ENCODE results near the gene ARAP3. TPM values are rescaled to one million over a fixed set of nuclear protein-coding genes. Genes with fewer than 3 reads are reported as not detected.

The ARAP3 gene
- total RNA-seq, 2 experiments from 2014 or later: 13.6 to 13.9 TPM

DNA sequence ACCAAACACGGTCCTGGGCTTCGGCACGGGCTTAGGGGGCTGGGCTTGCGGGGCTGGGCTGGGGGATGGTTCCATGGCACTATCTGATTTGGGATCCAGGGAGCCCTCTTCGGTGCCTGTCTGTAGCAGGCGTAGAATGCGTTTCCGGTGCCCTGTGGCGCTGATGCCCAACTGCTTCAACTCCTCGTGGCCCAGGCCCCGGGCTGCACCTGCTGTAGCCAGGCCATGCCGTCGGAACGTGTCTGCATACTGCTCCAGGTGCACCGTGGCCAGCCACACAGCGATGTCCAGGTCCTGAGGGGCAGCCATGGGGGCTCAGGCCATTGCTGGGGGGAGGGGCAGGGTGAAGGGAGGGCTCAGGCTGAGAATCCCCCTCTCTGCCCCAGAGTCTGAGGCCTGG is 1.9 kb downstream of the ARAP3 start:
- no peak overlapping the region for H3K4me3 Mint-ChIP-seq

DNA sequence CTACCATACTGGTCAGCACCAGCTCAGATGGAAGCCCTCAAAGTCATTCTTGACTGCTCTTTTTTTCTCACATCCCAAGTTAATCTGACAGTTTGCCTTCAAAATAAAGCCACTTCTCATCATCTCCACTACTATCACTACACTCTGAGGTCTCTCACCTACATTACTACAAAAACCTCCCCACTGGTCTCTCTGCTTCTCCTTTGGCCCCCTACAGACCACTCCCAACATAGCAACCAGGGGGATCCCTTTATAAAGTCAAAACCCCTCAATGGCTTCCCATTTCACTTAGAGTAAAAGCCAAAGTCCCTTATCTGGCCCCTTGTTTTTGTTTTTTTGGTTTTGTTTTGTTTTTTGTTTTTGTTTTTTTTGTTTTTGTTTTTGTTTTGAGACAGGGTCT is 4.6 kb downstream of the ARAP3 start:
- ChIA-PET POLR2A (no interaction called here), CTCF (interaction anchor here (1.5 kb wide), 1 partner anchor 10 kb away, joined by 4 read pairs; no protein-coding TSS in a partner anchor)
- H3K9me3 Mint-ChIP-seq: no peaks in the 10 kb centered on the region
- DNase-seq: no peak
- H3K4me3 Mint-ChIP-seq: no peak overlapping the region
- no peak overlapping the region for H3K27ac Mint-ChIP-seq
- peaks cover 6% of the 10 kb centered on the region for H3K27me3 Mint-ChIP-seq
- peaks cover 20% of the 10 kb centered on the region for H3K4me1 Mint-ChIP-seq
- H3K36me3 Mint-ChIP-seq (ENCODE audit: low read depth): peaks cover 5% of the 10 kb centered on the region

More for the DNA sequence above, 1.9 kb downstream of the ARAP3 start:
- ChIA-PET CTCF (no interaction called here), POLR2A (no interaction called here)
- Mint-ChIP-seq H3K27ac (no peak overlapping the region), H3K36me3 (ENCODE audit: low read depth) (peaks cover 5% of the 10 kb centered on the region), H3K27me3 (peaks cover 5% of the 10 kb centered on the region), H3K9me3 (no peaks in the 10 kb centered on the region), H3K4me1 (peaks cover 39% of the 10 kb centered on the region)
- DNase-seq: no peak

DNA sequence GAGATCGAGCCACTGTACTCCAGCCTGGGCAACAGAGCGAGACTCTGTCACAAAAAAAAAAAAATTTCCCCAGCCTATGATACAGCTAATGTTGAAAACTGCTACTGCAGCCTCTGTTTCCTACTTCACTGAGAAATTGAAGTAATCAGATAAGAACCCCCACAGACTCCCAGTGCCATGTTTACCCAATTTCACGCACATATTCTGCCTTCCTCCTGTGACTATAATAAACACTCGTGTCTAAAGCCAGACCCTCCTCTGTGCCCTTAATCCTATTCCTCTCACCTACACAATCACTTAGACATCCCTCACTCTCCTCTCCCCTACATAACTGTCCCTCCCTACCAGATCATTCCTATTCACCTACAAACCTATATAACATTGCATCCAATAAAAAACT is 6.4 kb downstream of the ARAP3 start:
- CTCF ChIA-PET: interaction anchor here (0.8 to 1.0 kb wide), 2 partner anchors 11 kb away, joined by 3 to 5 read pairs; no protein-coding TSS in a partner anchor

DNA sequence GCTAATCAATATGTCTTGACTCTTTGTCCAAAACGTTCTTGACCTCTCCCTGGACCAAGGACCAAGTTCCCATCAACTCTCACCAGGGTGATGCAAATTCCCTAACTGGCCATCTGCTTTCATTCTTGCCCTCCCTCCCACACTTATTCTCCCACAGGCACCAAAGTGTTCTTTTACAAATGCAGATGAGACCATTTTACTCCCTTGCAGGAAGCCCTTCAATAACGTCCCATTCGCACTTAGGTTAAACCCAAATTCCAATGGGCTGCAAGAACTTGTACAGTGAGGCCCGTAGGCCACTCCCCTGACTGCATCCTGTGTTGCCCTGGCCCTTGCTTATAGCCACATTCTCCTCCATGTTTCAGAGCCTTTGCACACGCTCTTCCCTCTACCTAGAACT is 7.3 kb downstream of the ARAP3 start:
- POLR2A ChIA-PET: interaction anchor here (1.5 kb wide), 1 partner anchor 9 kb away, joined by 3 read pairs; no protein-coding TSS in a partner anchor
- CTCF ChIA-PET: interaction anchor here (0.8 to 1.3 kb wide), 2 partner anchors 10 kb away, joined by 3 read pairs; no protein-coding TSS in a partner anchor
- H3K36me3 Mint-ChIP-seq (ENCODE audit: low read depth): peaks cover 5% of the 10 kb centered on the region
- H3K27ac Mint-ChIP-seq: no peak overlapping the region
- H3K4me1 Mint-ChIP-seq: peaks cover 4% of the 10 kb centered on the region
- no peak overlapping the region for H3K4me3 Mint-ChIP-seq
- no peaks in the 10 kb centered on the region for H3K9me3 Mint-ChIP-seq
- no peak for DNase-seq
- H3K27me3 Mint-ChIP-seq: peaks cover 6% of the 10 kb centered on the region

More for the DNA sequence above, 6.4 kb downstream of the ARAP3 start:
- H3K9me3 Mint-ChIP-seq: no peaks in the 10 kb centered on the region
- peaks cover 6% of the 10 kb centered on the region for H3K27me3 Mint-ChIP-seq
- H3K36me3 Mint-ChIP-seq (ENCODE audit: low read depth): peaks cover 5% of the 10 kb centered on the region
- no peak overlapping the region for H3K27ac Mint-ChIP-seq
- DNase-seq: no peak
- H3K4me1 Mint-ChIP-seq: peaks cover 7% of the 10 kb centered on the region
- no peak overlapping the region for H3K4me3 Mint-ChIP-seq
- POLR2A ChIA-PET: interaction anchor here (1.5 kb wide), 1 partner anchor 10 kb away, joined by 3 read pairs; no protein-coding TSS in a partner anchor

DNA sequence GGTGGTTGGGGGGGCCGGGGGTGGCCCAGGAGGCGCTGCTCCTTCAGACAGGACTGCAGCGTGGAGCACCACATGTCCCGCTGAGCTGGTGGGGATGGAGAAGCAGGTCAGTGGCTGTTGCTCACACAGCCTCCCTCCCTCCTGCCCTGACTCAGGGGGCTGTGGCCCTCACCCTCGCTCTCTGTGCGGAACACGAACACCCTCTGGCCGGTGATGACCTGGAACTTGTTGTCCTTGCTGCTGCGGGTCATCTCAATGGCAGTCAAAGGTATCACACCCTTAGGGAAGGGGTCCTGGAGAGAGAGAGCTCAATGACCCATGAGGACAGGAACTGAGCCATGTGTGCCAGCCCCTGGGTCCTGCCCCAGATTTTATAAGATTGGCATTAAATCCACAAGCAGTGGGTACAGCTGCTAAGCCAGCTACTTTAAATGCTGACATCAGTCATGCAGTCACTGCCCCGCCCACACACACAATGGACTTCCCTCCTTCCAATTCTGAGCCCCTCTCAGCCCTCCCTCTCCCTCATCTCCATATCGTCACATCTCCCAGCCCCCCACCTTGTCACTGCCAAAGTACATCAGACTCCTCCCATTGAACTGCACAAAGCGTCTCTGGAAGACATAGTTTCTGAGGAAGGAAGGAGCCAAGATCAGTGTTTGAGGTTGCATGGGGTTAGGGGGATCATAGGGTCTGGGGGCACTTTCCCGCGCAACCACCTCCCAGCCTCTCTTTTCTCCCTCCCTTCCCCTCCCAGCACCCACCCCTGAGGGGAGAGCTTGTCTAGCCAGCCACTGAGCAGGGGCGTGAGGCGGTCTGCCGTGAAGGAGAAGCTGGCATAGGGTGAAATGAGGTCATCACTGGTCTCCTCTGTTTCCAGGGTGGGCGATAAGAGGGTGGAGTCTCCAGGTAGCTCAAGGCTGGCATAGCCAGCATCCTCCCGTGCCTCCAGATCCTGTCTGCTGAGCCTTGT is 8.9 kb downstream of the ARAP3 start:
- ChIA-PET CTCF (interaction anchor here (0.6 to 12.1 kb wide), 3 partner anchors 8 to 206 kb away, joined by 3 to 67 read pairs (median 3); no protein-coding TSS in a partner anchor), POLR2A (no interaction called here)
- DNase-seq: no peak
- H3K27ac Mint-ChIP-seq: no peak overlapping the region
- H3K4me3 Mint-ChIP-seq: no peak overlapping the region
- no peaks in the 10 kb centered on the region for H3K9me3 Mint-ChIP-seq
- H3K27me3 Mint-ChIP-seq: peaks cover 2% of the 10 kb centered on the region
- H3K4me1 Mint-ChIP-seq: no peaks in the 10 kb centered on the region
- H3K36me3 Mint-ChIP-seq (ENCODE audit: low read depth): no peaks in the 10 kb centered on the region

DNA sequence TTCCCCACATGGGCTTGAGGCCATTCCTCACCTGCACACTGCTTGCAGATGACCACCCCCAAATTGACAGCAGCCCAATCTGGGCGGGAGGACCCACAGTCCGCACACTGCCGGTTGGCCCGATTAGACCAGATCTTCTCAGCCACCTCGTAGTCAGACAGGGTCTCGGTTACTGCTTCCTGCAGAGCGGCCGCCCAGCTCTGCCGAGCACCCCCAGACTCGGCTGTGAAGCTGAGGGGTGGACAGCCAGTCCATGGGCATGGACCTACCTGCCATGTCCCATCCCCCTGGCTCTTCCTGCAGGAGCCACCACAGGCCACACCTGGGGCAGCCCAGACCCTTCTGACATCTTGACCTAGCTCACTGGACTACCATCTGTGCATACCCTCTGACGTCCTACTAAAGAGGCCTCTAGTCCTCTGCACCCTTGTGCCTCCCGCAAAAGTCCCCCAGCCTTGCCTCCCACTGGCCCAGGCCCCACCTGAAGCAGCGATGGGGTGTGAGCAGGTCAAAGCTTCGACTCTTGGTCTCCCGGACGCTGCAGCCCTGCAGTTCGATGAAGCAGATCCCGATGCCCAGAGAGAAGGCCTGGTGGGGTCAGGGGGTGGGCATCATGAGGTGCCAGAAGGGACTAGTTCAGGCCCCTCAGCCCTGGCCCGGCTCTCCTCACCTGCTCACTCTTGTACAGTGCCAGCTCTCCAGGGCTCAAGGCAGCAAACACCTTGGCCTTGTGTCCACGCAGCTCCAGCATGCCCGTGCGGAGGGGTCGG is 9.8 kb downstream of the ARAP3 start:
- ChIA-PET CTCF (interaction anchor here (0.6 to 12.1 kb wide), 2 partner anchors 20 to 207 kb away, joined by 3 to 67 read pairs; no protein-coding TSS in a partner anchor), POLR2A (interaction anchor here (2.0 to 3.1 kb wide), 2 partner anchors 11 to 251 kb away, joined by 5 to 13 read pairs; partner anchors contain the start of genes ARAP3 and DELE1)

GRCh38 chr5:141669520-141669919 is 12.5 kb downstream of the ARAP3 start:
- H3K36me3 Mint-ChIP-seq (ENCODE audit: low read depth): no peaks in the 10 kb centered on the region
- no peak for DNase-seq
- H3K4me3 Mint-ChIP-seq: no peak overlapping the region
- no peaks in the 10 kb centered on the region for H3K9me3 Mint-ChIP-seq
- H3K4me1 Mint-ChIP-seq: peaks cover 5% of the 10 kb centered on the region
- no peaks in the 10 kb centered on the region for H3K27me3 Mint-ChIP-seq
- ChIA-PET CTCF (interaction anchor here (0.7 to 12.1 kb wide), 10 partner anchors 10 to 291 kb away, joined by 3 to 67 read pairs (median 4); partner anchors contain the start of gene DELE1), POLR2A (interaction anchor here (1.2 to 3.1 kb wide), 3 partner anchors 14 to 272 kb away, joined by 3 to 13 read pairs (median 3); partner anchors contain the start of gene ARAP3)
- no peak overlapping the region for H3K27ac Mint-ChIP-seq

More for the DNA sequence above, 9.8 kb downstream of the ARAP3 start:
- no peak for DNase-seq
- Mint-ChIP-seq H3K4me3 (no peak overlapping the region), H3K27ac (no peak overlapping the region), H3K27me3 (peaks cover 2% of the 10 kb centered on the region), H3K9me3 (no peaks in the 10 kb centered on the region), H3K36me3 (ENCODE audit: low read depth) (no peaks in the 10 kb centered on the region), H3K4me1 (no peaks in the 10 kb centered on the region)

DNA sequence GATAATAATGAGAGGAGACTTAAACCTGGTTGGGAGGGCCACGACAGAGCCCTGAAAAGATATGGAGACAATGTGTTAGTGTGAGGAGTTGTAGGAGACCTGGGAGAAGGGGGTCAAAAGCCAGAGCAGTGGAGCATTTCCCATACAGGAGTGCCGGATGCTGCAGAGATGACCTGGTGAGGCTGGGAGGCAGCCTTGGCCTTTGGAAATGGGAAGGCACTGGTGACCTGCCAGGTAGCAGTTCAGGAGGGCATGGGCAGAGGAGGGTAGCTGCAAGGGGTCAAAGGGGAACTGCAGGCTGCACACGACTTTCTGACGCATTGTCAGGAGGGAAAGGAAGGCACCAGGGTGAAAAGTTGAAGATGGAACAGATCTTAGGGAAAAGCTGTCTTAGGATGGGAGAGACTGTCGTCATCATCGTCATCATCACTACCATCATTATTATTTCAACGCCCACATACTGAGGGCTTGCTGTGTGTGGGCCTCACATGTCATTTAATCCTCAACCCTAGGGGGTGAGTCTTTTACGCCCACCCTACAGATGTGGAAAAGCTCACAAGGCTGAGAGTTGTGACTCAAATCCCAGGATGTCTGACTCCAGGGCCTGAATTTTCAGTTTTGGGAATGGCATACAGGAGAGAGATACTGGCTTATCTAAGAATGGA is 13.3 kb downstream of the ARAP3 start:
- Mint-ChIP-seq H3K4me3 (no peak overlapping the region), H3K27me3 (no peaks in the 10 kb centered on the region), H3K4me1 (peaks cover 5% of the 10 kb centered on the region), H3K27ac (no peak overlapping the region), H3K9me3 (no peaks in the 10 kb centered on the region), H3K36me3 (ENCODE audit: low read depth) (no peaks in the 10 kb centered on the region)
- ChIA-PET POLR2A (interaction anchor here (1.2 to 3.1 kb wide), 3 partner anchors 14 to 272 kb away, joined by 3 to 13 read pairs (median 3); partner anchors contain the start of gene ARAP3), CTCF (interaction anchor here (0.8 to 12.1 kb wide), 9 partner anchors 10 to 292 kb away, joined by 3 to 67 read pairs (median 4); partner anchors contain the start of gene DELE1)
- no peak for DNase-seq

DNA sequence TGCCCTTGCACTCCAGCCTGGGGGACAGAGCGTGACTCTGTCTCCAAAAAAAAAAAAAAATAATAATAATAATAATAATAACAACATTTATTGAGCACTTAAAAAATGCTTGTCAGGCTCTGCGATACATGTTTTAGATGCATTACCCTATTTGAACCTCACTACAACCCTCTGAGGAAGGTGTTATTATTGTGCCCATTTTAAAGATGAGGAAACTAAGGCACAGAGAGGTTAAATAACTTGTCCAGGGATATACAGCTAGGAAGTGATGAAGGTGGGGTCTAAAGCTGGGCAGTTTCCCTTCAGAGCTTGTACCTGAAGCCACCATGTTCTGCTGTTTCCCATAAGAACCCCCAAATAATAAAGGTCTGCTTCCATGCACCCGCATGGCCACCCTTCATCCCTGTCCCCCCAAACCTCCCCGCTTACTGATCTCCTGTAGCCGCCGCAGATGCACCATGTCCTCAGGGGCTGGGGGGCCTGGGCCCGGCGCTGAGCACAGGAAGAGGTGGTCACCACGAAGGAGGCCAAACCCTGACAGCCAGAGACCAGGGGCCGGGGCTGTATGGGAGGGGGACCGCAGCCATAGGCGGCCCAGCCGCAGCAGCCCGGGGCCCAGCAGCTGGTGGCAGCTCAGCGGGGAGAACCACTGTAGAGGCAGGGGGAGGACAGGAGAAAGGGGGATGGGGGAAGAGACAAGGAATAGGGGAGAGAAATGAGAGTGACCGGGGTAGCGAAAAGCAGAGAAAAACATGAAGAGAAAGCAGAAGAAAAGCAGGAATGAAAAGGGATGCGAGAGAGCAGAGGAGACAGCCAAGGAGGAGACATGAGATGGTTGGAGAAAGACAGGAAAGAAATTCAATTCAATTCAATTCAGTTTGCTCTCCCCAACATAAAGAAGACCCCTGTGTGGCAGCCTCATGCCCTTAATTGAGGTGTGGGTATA is 15.8 kb downstream of the ARAP3 start:
- DNase-seq: no peak
- H3K36me3 Mint-ChIP-seq (ENCODE audit: low read depth): no peaks in the 10 kb centered on the region
- ChIA-PET POLR2A (interaction anchor here (0.7 to 1.4 kb wide), 3 partner anchors 9 to 295 kb away, joined by 3 to 4 read pairs (median 3); no protein-coding TSS in a partner anchor), CTCF (interaction anchor here (0.7 to 12.1 kb wide), 7 partner anchors 26 to 295 kb away, joined by 3 to 67 read pairs (median 4); partner anchors contain the start of gene PCDH1)
- H3K27ac Mint-ChIP-seq: no peak overlapping the region
- no peaks in the 10 kb centered on the region for H3K27me3 Mint-ChIP-seq
- H3K4me1 Mint-ChIP-seq: peaks cover 5% of the 10 kb centered on the region
- H3K4me3 Mint-ChIP-seq: no peak overlapping the region
- no peaks in the 10 kb centered on the region for H3K9me3 Mint-ChIP-seq

DNA sequence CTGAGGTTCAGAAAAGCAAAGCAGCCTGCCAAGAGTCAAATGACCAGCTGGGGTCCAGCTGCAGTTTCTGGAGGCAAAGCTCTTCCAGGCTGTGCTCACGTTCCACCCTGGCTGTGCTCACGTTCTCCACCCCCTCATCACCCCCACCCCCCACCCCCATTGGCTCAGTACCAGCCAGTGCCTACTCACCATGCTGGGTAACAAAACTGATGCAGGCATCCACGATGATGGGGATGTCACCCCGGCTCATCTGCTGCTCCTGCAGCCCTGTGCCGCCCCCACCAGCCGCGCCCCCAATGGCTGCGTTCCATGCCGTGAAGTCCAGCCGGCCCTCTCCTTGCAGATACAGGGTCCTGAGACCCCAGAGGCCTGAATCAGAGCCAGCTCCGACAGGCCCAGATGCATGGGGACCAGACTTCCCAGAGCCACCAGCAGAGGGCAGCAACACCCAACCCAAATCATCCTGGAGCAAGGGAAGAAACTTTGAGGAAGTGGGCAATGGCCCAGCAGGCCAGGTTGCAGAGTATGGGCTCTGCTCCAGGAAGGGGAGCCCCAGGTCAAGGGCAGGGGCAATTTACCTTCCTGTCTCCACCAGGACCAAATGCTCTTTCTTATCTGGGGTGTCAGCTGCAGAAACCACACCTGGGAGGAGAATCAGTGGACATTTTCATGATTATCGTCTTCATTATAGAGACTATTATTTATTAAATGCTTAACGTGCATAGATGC is 17.1 kb downstream of the ARAP3 start:
- H3K27me3 Mint-ChIP-seq: no peaks in the 10 kb centered on the region
- H3K4me3 Mint-ChIP-seq: no peak overlapping the region
- no peaks in the 10 kb centered on the region for H3K36me3 Mint-ChIP-seq (ENCODE audit: low read depth)
- ChIA-PET CTCF (interaction anchor here (0.7 to 12.1 kb wide), 30 partner anchors 9 to 326 kb away, joined by 3 to 67 read pairs (median 4); partner anchors contain the start of genes FCHSD1, HDAC3, PCDH1 and RELL2), POLR2A (interaction anchor here (0.6 to 1.4 kb wide), 5 partner anchors 11 to 304 kb away, joined by 3 read pairs; partner anchors contain the start of genes FCHSD1 and RNF14)
- DNase-seq: peak; percentile 80
- no peaks in the 10 kb centered on the region for H3K9me3 Mint-ChIP-seq
- H3K4me1 Mint-ChIP-seq: peaks cover 5% of the 10 kb centered on the region
- H3K27ac Mint-ChIP-seq: no peak overlapping the region
